Heart right ventricle (tissue), 16 donors: ENCODE data around the gene RABGAP1. TPM values are rescaled to one million over a fixed set of nuclear protein-coding genes. Genes with fewer than 3 reads are reported as not detected.

ENCODE experiments used
- ATAC-seq, 8 donors: fragments of 200-7000 bp; cut with Tn5 transposase; one replicate each; pipeline ENCODE4 v1.9.1; 2020; ENCODE audit warnings: mild to moderate bottlenecking in 8 of 8, moderate library complexity in 8 of 8, moderate number of reproducible peaks in 1 of 8
- DNase-seq, 2 donors: peaks; one replicate each; pipeline ENCODE4 v3.0.0-alpha.2; 2020
- H3K27ac ChIP-seq, 10 donors: fragments of 200-600 bp; sonication (generic) in 2 of 10; one replicate each; pipeline versions ENCODE4 v1.5.0 to v1.8.0; 2020 to 2022; ENCODE audit warnings: mild to moderate bottlenecking in 3 of 10
- H3K27me3 ChIP-seq, 7 donors: fragments of 200-600 bp; one replicate each; pipeline ENCODE4 v1.8.0; 2021 to 2022; ENCODE audit warnings: mild to moderate bottlenecking in 2 of 7
- H3K36me3 ChIP-seq, 9 donors: fragments of 200-600 bp; sonication (generic) in 1 of 9; one replicate each; pipeline versions ENCODE4 v1.5.0 to v1.8.0; 2020 to 2022; ENCODE audit warnings: mild to moderate bottlenecking in 2 of 9
- H3K4me1 ChIP-seq, 9 donors: fragments of 200-600 bp; sonication (generic) in 1 of 9; one replicate each; pipeline versions ENCODE4 v1.5.0 to v1.8.0; 2020 to 2022; ENCODE audit warnings: mild to moderate bottlenecking in 4 of 9
- H3K4me3 ChIP-seq, 10 donors: fragments of 200-600 bp; sonication (generic) in 2 of 10; one replicate each; pipeline versions ENCODE4 v1.5.0 to v1.8.0; 2020 to 2022; ENCODE audit warnings: mild to moderate bottlenecking in 7 of 10, moderate library complexity in 2 of 10
- H3K9me3 ChIP-seq, 11 donors: fragments of 200-600 bp in 10 of 11; sonication (generic) in 2 of 11; one replicate each; pipeline versions ENCODE4 v1.5.0 to v1.8.0; 2013 to 2022; ENCODE audit warnings: mild to moderate bottlenecking in 2 of 11, control low read depth in 1 of 11, moderate library complexity in 1 of 11
- WGBS, 2 donors: extraction: QIAGEN DNeasy Blood & Tissue Kit; methylation state at CpG; one replicate each; pipeline ENCODE4 v1.1.7; 2013; ENCODE audit warnings: inconsistent platforms in 1 of 2; 5-methylcytosine and 5-hydroxymethylcytosine counted together
- intact Hi-C, 10 donors: fragments of 100-400 bp; cut with DNase I; formaldehyde crosslinking; loops; one replicate each; pipeline versions ENCODE4 v1.11.1 to v1.14.2; 2022
- polyA plus RNA-seq, 2 donors: library from polyadenylated mRNA; stranded (reverse); fragments of 200-250 nt; gene quantifications; one replicate each; pipeline ENCODE4 v1.2.3, GENCODE V29; 2013
- total RNA-seq, 10 donors: library from RNA; stranded (reverse); fragmentation: NEBNext Ultra II Directional in 3 of 10; extraction: Animal tissue kit (Norgen Biotek cat#: 25700) in 3 of 10; gene quantifications; one replicate each; pipeline versions ENCODE4 v1.2.1 to v1.2.4, GENCODE V29; 2021 to 2023
- TF ChIP-seq, protein P1 (sequence below), 9 donors: fragments of 200-600 bp; sonication (generic) in 2 of 9; IDR thresholded peaks; one replicate each; pipeline versions ENCODE4 v1.5.0 to v1.8.0; 2021 to 2022; ENCODE audit warnings: antibody characterized with exemption in 9 of 9, mild to moderate bottlenecking in 5 of 9, moderate library complexity in 1 of 9
- donor health status: Arrhythmogenic right ventricular cardiomyopathy.
- donor health status: ischemic (EF 13 %, LVEDD 7.1; RV severe dilation, severe dysfunction).
- donor health status: healthy with polysubstance abuse.
- donor health status: DM: no; HTN: yes; CAD: no.
- donor health status: DM: no; HTN: no; CAD: no.
- donor health status: ischemic (EF 25% LVEDD 6.9; RV normal size, moderate dysfunction).
- donor health status: ischemic (EF 25% LVEDD 5.7; RV mildly dilated, moderate dysfunction).
- donor health status: healthy.
- donor health status: DM: yes; HTN: yes; CAD: no.
- donor health status: Ischemic cardiomyopathy.
- donor health status: ischemic (EF 35%, LVEDD 5.7; RV mildly dilated, moderate dysfunction).
- donor health status: nonischemic (EF 11% LVEDD 7.7; RV severe dilation, severe dysfunction).
- donor health status: DM: yes; HTN: yes; CAD: no.
- donor health status: PGD.
- donor health status: ischemic (EF 29% LVEDD 5.4; RV normal size, mild dysfunction).
- donor health status: nonischemic (EF 23%, LVEDD 6.1; RV moderate dilation, normal function).

Gene RABGAP1
- total and polyA plus RNA-seq, 12 donors: 9.3 to 62.3 (median 45.8) TPM

DNA sequence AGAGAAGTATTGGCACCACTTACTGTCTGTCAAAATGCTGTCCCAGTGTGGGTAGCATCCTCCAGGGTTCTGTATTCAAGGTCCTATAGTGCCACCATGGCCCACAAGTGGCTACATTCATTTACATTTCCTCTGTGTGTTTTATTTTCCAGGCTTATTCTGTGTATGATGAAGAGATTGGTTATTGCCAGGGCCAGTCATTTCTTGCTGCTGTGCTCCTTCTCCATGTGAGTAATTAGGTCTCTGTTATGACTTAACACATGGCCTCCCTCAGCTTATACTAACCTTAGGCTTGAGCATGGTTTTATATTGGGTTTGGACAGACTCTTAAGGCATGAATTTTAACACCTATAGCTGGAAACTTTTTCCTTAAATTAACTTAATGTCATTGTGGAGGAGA is 129.4 kb downstream of the RABGAP1 start:
- H3K4me3 ChIP-seq: no peak overlapping the region
- H3K27me3 ChIP-seq: no peaks in the 10 kb centered on the region
- intact Hi-C loops: loop anchor here in 1 of 10 donors (5.0 kb wide), 1 partner anchor 33 kb away; no protein-coding TSS in a partner anchor
- no peaks in the 10 kb centered on the region for H3K9me3 ChIP-seq
- H3K4me1 ChIP-seq: peaks cover 0 to 32% (median 20%) of the 10 kb centered on the region in 9 donors
- no peak overlapping the region for H3K27ac ChIP-seq
- DNase-seq (no peak), ATAC-seq (no peak)
- TF ChIP-seq, protein P1, sequence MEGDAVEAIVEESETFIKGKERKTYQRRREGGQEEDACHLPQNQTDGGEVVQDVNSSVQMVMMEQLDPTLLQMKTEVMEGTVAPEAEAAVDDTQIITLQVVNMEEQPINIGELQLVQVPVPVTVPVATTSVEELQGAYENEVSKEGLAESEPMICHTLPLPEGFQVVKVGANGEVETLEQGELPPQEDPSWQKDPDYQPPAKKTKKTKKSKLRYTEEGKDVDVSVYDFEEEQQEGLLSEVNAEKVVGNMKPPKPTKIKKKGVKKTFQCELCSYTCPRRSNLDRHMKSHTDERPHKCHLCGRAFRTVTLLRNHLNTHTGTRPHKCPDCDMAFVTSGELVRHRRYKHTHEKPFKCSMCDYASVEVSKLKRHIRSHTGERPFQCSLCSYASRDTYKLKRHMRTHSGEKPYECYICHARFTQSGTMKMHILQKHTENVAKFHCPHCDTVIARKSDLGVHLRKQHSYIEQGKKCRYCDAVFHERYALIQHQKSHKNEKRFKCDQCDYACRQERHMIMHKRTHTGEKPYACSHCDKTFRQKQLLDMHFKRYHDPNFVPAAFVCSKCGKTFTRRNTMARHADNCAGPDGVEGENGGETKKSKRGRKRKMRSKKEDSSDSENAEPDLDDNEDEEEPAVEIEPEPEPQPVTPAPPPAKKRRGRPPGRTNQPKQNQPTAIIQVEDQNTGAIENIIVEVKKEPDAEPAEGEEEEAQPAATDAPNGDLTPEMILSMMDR (IDR thresholded peaks at IDR 0.05): no peak
- peaks cover 0 to 95% (median 23%) of the 10 kb centered on the region in 9 donors for H3K36me3 ChIP-seq

DNA sequence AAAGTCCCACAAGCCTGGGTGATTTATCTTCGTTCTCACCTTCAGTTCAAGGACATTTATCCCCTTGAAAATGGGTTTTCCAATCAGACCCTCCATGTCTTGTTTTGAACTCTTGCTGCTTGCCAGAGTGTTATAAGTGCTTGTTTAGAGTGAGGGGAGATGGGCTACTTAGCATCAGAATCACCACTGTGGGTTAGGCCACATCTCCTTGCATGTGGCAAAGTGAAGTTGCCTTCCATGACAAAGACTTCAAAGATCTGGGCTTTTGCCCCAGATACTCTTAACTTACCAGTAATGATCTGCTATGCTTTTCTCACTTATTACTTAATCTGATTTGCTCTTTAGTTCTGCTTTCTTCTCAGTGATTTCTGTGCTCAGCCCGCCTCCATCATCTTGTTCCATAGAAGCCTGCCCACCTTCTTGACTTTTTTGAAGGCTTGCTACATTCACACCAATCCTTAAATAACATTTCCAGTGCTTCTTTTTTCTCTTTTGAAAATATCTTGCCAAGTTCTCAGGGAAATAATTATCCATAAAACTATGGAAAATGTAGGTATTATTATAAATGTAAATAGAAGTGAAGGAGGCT is 131.7 kb downstream of the RABGAP1 start:
- no peak for DNase-seq
- Histone ChIP-seq H3K27me3 (no peaks in the 10 kb centered on the region), H3K4me1 (peaks cover 0 to 39% (median 20%) of the 10 kb centered on the region in 9 donors), H3K4me3 (no peak overlapping the region), H3K27ac (peak overlapping the region in 2 of 10 donors; percentile 19 to 65), H3K36me3 (peaks cover 0 to 95% (median 19%) of the 10 kb centered on the region in 9 donors), H3K9me3 (no peaks in the 10 kb centered on the region)
- intact Hi-C loops: loop anchor here in 1 of 10 donors (5.0 kb wide), 1 partner anchor 35 kb away; no protein-coding TSS in a partner anchor
- WGBS, 2 donors: 95 to 97% methylated on average over 2 of the region's 2 CpGs
- ATAC-seq: no peak
- TF ChIP-seq, protein P1 (IDR thresholded peaks at IDR 0.05): no peak

DNA sequence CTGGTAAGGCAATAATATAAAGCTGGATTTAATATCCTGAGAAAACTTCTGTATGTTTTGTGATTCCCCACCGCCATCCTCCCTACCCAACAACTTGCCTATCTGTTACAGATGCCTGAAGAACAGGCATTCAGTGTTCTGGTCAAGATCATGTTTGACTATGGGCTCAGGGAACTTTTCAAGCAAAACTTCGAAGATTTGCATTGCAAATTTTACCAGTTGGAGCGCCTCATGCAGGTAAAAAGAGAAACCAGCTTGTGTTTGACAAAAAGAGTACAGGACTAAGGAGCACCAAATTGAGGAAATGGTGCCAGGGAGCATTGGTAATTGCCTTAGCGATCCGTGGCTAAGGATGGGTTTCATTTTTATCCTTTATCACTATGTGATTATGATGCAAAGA is 132.6 kb downstream of the RABGAP1 start:
- Histone ChIP-seq H3K9me3 (no peaks in the 10 kb centered on the region), H3K27me3 (no peaks in the 10 kb centered on the region), H3K4me3 (peak overlapping the region in 2 of 10 donors; percentile 4 to 11), H3K27ac (peak overlapping the region in 7 of 10 donors; percentile 5 to 65 (median 35)), H3K36me3 (peaks cover 0 to 96% (median 19%) of the 10 kb centered on the region in 9 donors), H3K4me1 (peaks cover 0 to 39% (median 20%) of the 10 kb centered on the region in 9 donors)
- ATAC-seq (no peak), DNase-seq (no peak)
- intact Hi-C loops: loop anchor here in 1 of 10 donors (5.0 kb wide), 1 partner anchor 36 kb away; no protein-coding TSS in a partner anchor
- TF ChIP-seq, protein P1 (IDR thresholded peaks at IDR 0.05): no peak
- WGBS, 2 donors: 62 to 66% methylated on average over 5 of the region's 5 CpGs

DNA sequence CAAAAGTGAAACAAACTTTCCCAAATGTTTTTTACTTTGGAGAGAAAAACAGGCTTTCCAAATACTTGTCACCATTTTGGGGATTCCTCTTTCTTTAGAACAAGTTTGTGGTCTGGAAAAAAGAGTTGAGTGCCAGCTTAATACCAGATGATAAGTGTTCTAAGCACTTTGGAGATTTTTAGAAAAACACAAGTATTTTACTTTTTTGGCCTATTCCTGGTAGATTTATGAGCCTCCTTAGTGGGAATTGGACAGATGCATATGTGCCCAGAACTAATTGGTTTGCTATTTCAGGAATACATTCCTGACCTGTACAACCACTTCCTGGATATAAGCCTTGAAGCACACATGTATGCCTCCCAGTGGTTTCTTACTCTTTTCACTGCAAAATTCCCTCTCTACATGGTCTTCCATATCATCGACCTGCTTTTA is 133.2 kb downstream of the RABGAP1 start:
- intact Hi-C loops: loop anchor here in 1 of 10 donors (5.0 kb wide), 1 partner anchor 37 kb away; no protein-coding TSS in a partner anchor
- H3K4me1 ChIP-seq: peaks cover 0 to 39% (median 20%) of the 10 kb centered on the region in 9 donors
- H3K36me3 ChIP-seq: peaks cover 0 to 97% (median 19%) of the 10 kb centered on the region in 9 donors
- H3K27ac ChIP-seq: peak overlapping the region in 7 of 10 donors; percentile 5 to 65 (median 35)
- no peak for DNase-seq
- 62 to 71% methylated on average over 1 of the region's 1 CpG for WGBS, 2 donors
- H3K27me3 ChIP-seq: no peaks in the 10 kb centered on the region
- H3K4me3 ChIP-seq: peak overlapping the region in 2 of 10 donors; percentile 4 to 11
- H3K9me3 ChIP-seq: no peaks in the 10 kb centered on the region
- peak in 3 of 8 donors; percentile 24 to 41 (median 27) for ATAC-seq
- TF ChIP-seq, protein P1 (IDR thresholded peaks at IDR 0.05): no peak
